Epithelial cell of proximal tubule (primary cell): ENCODE measurements around the gene SLC17A3. TPM values are rescaled to one million over a fixed set of nuclear protein-coding genes. Genes with fewer than 3 reads are reported as not detected.

ENCODE experiments used
- DNase-seq: peaks from one replicate; pipeline ENCODE4 v3.0.0-alpha.2; 2011; ENCODE audit warnings: low read depth
- H3K4me3 ChIP-seq: 2 replicates; pipeline ENCODE4 v1.5.1; 2011; ENCODE audit warnings: low read depth, mild to moderate bottlenecking, low read length
- total RNA-seq: library from RNA; depleted of rRNA; stranded (reverse); fragments of >200 nt; gene quantifications from 2 replicates; pipeline ENCODE4 v1.2.3, GENCODE V29; 2015
- TF ChIP-seq, protein P1 (sequence below): conservative IDR thresholded peaks from 2 replicates; pipeline ENCODE4 v1.5.1; 2012; ENCODE audit warnings: low read depth, mild to moderate bottlenecking, low read length

The SLC17A3 gene
- total RNA-seq, 1 donor from 2014 or later = not detected

GRCh38 chr6:25889877-25890853 lies 16.1 kb upstream of the SLC17A3 start:
- TF ChIP-seq, protein P1, sequence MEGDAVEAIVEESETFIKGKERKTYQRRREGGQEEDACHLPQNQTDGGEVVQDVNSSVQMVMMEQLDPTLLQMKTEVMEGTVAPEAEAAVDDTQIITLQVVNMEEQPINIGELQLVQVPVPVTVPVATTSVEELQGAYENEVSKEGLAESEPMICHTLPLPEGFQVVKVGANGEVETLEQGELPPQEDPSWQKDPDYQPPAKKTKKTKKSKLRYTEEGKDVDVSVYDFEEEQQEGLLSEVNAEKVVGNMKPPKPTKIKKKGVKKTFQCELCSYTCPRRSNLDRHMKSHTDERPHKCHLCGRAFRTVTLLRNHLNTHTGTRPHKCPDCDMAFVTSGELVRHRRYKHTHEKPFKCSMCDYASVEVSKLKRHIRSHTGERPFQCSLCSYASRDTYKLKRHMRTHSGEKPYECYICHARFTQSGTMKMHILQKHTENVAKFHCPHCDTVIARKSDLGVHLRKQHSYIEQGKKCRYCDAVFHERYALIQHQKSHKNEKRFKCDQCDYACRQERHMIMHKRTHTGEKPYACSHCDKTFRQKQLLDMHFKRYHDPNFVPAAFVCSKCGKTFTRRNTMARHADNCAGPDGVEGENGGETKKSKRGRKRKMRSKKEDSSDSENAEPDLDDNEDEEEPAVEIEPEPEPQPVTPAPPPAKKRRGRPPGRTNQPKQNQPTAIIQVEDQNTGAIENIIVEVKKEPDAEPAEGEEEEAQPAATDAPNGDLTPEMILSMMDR = peak; percentile 75
- DNase-seq = no peak
- no peak overlapping the region for H3K4me3 ChIP-seq

DNA sequence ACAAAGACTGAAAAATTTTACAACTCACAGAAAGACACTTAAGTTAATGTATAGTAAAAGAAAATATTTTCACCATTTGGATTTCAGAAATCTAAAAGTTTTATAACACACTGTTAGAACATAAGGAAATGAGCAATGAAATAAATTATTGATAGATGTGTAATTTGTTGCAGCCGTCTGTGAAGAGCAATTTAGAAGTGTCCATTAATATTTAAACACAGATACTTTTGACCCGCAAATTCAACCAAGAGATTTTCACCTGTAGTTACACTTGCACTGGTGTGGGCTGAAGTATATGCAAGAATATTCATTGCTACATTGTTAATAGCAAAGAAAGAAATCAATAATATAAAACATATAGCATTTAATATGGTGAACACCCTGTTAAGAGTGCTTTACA lies 14.6 kb upstream of the SLC17A3 start:
- TF ChIP-seq, protein P1 = no peak
- H3K4me3 ChIP-seq = no peak overlapping the region
- no peak for DNase-seq

DNA sequence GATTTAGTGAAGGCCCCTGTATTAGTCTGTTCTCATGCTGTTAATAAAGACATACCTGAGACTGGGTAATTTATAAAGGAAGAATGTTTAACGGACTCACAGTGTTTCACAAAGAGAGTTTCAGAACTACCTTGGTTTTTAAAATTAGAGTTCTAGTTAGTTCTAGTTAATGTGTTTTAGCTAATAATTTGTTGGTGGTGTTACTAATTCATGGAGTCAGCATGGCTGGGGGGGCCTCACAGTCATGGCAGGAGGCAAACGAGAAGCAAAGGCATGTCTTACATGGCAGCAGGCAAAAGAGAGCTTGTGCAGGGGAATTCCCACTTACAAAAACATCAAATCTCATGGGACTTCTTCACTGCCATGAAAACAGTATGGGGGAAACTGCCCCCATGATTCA lies 12.0 kb upstream of the SLC17A3 start:
- DNase-seq = no peak
- H3K4me3 ChIP-seq = no peak overlapping the region
- TF ChIP-seq, protein P1 = no peak

GRCh38 chr6:25883991-25884390 lies 9.9 kb upstream of the SLC17A3 start:
- TF ChIP-seq, protein P1 = no peak
- peak; percentile 99 for DNase-seq
- H3K4me3 ChIP-seq = no peak overlapping the region

DNA sequence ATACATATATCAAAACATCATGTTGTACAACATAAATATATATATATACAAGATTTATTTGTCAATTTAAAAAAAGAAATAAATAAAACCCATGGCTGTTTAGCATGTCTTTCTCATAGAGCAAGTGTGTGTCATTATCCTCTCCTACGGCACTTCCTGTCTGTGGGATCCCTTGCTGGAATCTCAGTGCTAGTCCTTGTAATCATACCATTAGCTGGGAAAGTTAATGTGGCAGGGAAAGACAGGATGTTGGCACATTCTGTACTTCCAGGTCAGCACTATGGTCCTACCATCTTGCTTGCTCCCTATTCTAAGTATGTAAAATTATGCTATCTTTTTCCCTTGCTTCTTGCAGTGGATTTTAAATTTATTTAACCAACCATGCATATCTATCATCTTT lies 9.5 kb upstream of the SLC17A3 start:
- DNase-seq = no peak
- H3K4me3 ChIP-seq = no peak overlapping the region
- TF ChIP-seq, protein P1 = no peak

DNA sequence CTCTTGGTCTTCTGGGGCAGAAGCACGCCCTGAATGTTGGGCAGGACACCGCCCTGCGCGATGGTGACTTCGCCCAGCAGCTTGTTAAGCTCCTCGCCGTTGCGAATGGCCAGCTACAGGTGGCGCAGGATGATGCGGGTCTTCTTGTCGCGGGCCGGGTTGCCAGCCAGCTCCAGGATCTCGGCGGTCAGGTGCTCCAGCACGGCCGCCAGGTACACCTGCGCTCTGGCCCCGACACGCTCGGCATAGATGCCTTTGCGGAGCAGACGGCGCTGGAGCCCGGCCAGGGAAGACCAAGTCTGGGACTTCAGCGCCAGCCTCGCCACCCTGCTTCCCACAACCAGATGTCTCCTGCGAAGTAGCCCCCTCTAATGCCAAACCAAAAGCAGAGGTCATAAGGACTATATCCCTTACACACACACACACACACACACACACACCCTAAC lies 8.0 kb upstream of the SLC17A3 start:
- no peak for DNase-seq
- TF ChIP-seq, protein P1 = no peak
- no peak overlapping the region for H3K4me3 ChIP-seq
